ENCODE measurements around the gene CBX2.

Gene CBX2

DNA sequence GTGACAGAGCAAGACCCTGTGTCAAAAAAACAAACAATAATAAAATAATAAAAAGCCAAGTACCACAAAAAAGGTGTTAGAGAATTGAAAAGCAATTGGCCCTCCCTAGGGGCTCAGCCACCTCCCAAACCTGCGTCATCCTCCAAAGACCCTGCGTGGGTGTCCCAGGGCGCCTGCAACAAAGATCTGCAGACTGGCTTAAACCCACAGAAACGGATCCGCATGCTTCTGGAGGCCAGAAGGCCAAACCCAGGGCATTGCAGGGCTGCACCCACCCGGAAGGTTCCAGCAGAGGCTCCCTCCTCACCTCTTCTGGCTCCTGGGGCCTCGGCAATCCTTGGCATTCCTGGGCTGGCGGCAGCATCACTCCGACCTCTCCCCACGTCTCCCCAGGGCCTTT is 45.7 kb upstream of the CBX2 start:
- Histone ChIP-seq H3K79me2 (ENCODE audit: insufficient read depth, low read length) (no peaks in the 10 kb centered on the region), H3K9me2 (replicated peaks; ENCODE audit: insufficient read depth, low read length) (no peaks in the 10 kb centered on the region), H3K9me3 (ENCODE audit: insufficient read depth, low read length) (no peaks in the 10 kb centered on the region), H3K4me3 (ENCODE audit: insufficient read depth, low read length, poor library complexity, severe bottlenecking) (no peak overlapping the region), H3K27me3 (ENCODE audit: low read length) (no peaks in the 10 kb centered on the region), H2AFZ (ENCODE audit: low read depth, low read length, severe bottlenecking) (no peak overlapping the region), H3K9ac (ENCODE audit: low read length) (no peak overlapping the region), H3F3A (ENCODE audit: insufficient read depth) (no peaks in the 10 kb centered on the region), H3K4me2 (ENCODE audit: low read depth, low read length, poor library complexity, severe bottlenecking) (no peak overlapping the region), H4K20me1 (ENCODE audit: low read depth, low read length) (no peaks in the 10 kb centered on the region), H3K27ac (ENCODE audit: low read depth, low read length) (no peak overlapping the region), H3K36me3 (ENCODE audit: low read length) (no peaks in the 10 kb centered on the region)
- TF ChIP-seq EZH2phosphoT487 (conservative IDR thresholded peaks at IDR 0.05; ENCODE audit: low read length): no peak
- TF ChIP-seq, protein P1, sequence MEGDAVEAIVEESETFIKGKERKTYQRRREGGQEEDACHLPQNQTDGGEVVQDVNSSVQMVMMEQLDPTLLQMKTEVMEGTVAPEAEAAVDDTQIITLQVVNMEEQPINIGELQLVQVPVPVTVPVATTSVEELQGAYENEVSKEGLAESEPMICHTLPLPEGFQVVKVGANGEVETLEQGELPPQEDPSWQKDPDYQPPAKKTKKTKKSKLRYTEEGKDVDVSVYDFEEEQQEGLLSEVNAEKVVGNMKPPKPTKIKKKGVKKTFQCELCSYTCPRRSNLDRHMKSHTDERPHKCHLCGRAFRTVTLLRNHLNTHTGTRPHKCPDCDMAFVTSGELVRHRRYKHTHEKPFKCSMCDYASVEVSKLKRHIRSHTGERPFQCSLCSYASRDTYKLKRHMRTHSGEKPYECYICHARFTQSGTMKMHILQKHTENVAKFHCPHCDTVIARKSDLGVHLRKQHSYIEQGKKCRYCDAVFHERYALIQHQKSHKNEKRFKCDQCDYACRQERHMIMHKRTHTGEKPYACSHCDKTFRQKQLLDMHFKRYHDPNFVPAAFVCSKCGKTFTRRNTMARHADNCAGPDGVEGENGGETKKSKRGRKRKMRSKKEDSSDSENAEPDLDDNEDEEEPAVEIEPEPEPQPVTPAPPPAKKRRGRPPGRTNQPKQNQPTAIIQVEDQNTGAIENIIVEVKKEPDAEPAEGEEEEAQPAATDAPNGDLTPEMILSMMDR (IDR thresholded peaks at IDR 0.05; ENCODE audit: insufficient read depth, low read length, poor library complexity, severe bottlenecking): no peak

DNA sequence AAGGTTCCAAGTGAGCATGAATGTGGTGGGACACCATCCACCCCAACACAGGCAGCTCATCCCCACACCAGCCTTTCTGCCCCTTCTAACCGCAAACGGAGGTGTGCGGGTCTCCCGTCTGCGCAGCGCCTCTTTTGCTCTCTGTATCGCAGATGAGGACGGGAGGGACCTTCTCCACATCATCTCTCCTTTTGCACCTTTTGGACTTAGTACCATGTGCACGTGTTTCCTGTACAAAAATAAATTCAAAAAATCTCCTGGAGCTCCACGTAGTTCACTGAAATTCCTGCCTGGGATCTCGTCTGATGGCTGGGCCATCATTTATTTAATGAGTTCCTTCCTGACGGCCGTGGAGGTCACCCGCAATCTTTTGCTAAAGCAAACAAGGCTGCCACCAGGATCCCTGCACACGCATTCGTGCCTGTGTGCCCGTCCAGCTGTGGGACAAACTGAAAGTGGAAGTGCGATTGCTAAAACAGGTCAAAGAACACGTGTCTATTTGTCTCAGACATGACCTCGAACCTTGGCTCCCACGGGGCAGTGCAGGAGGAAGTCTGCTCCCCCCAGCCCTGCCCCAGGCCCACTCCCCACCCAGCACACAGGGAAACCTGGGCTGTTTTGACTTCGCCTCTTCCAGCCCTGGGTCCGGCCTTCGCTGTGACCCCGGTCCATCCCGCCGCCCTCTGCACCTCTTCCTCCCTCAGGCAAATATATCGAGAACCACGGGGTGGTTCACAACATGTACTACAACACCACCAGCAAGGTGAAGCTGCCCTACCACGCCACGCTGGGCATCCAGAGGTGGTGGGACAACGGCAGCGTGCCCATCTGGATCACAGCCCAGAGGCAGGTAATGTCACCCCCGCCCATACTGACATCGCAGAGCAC is 44.9 kb upstream of the CBX2 start:
- no peak overlapping the region for H3K27ac ChIP-seq (ENCODE audit: low read depth, low read length)
- H3K9me2 ChIP-seq (replicated peaks; ENCODE audit: insufficient read depth, low read length): no peaks in the 10 kb centered on the region
- no peak overlapping the region for H2AFZ ChIP-seq (ENCODE audit: low read depth, low read length, severe bottlenecking)
- no peaks in the 10 kb centered on the region for H3K27me3 ChIP-seq (ENCODE audit: low read length)
- no peak for TF ChIP-seq EZH2phosphoT487 (conservative IDR thresholded peaks at IDR 0.05; ENCODE audit: low read length)
- TF ChIP-seq, protein P1 (IDR thresholded peaks at IDR 0.05; ENCODE audit: insufficient read depth, low read length, poor library complexity, severe bottlenecking): no peak
- H3K9ac ChIP-seq (ENCODE audit: low read length): no peak overlapping the region
- H3K9me3 ChIP-seq (ENCODE audit: insufficient read depth, low read length): no peaks in the 10 kb centered on the region
- no peaks in the 10 kb centered on the region for H3F3A ChIP-seq (ENCODE audit: insufficient read depth)
- no peak overlapping the region for H3K4me2 ChIP-seq (ENCODE audit: low read depth, low read length, poor library complexity, severe bottlenecking)
- no peaks in the 10 kb centered on the region for H3K79me2 ChIP-seq (ENCODE audit: insufficient read depth, low read length)
- no peaks in the 10 kb centered on the region for H3K36me3 ChIP-seq (ENCODE audit: low read length)
- H3K4me3 ChIP-seq (ENCODE audit: insufficient read depth, low read length, poor library complexity, severe bottlenecking): no peak overlapping the region
- no peaks in the 10 kb centered on the region for H4K20me1 ChIP-seq (ENCODE audit: low read depth, low read length)

DNA sequence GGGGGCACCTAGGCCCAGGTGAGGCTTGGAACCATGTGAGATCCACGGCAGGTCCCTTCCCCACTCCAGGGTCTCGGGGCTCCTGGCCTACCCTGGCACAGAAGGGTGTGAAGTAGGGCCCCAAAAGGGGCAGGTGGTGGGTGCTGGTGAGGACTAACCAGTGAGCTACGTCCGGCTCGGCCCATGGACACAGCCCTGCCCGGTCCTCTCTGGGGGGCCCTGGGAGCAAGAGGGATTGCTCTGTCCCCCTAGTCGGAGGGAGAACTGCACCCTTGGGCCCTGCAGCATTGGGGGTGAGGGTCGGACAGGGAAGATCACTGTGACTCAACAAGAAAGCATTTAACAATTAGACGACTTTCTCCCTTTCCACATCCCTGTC is 44.3 kb upstream of the CBX2 start:
- H2AFZ ChIP-seq (ENCODE audit: low read depth, low read length, severe bottlenecking): no peak overlapping the region
- TF ChIP-seq EZH2phosphoT487 (conservative IDR thresholded peaks at IDR 0.05; ENCODE audit: low read length): no peak
- TF ChIP-seq, protein P1 (IDR thresholded peaks at IDR 0.05; ENCODE audit: insufficient read depth, low read length, poor library complexity, severe bottlenecking): no peak
- no peaks in the 10 kb centered on the region for H3K9me3 ChIP-seq (ENCODE audit: insufficient read depth, low read length)
- no peak overlapping the region for H3K4me3 ChIP-seq (ENCODE audit: insufficient read depth, low read length, poor library complexity, severe bottlenecking)
- no peaks in the 10 kb centered on the region for H3K36me3 ChIP-seq (ENCODE audit: low read length)
- H3F3A ChIP-seq (ENCODE audit: insufficient read depth): no peaks in the 10 kb centered on the region
- no peak overlapping the region for H3K9ac ChIP-seq (ENCODE audit: low read length)
- H3K4me2 ChIP-seq (ENCODE audit: low read depth, low read length, poor library complexity, severe bottlenecking): no peak overlapping the region
- H3K27ac ChIP-seq (ENCODE audit: low read depth, low read length): no peak overlapping the region
- H3K9me2 ChIP-seq (replicated peaks; ENCODE audit: insufficient read depth, low read length): no peaks in the 10 kb centered on the region
- no peaks in the 10 kb centered on the region for H3K27me3 ChIP-seq (ENCODE audit: low read length)
- no peaks in the 10 kb centered on the region for H4K20me1 ChIP-seq (ENCODE audit: low read depth, low read length)
- H3K79me2 ChIP-seq (ENCODE audit: insufficient read depth, low read length): no peaks in the 10 kb centered on the region

Measured in SU-DHL-6 (cell line).